Effector memory CD4-positive, alpha-beta T cell (primary cell): ENCODE data around the gene KRTAP9-9.
"Not testable (repeated sequence)": the region's sequence is repeated elsewhere in the genome, so short reads cannot be mapped to it uniquely, and the experiment has no call there.

Experiments
- DNase-seq, 3 donors: peaks; one replicate each; pipeline ENCODE4 v3.0.0-alpha.2; 2020
- H3K27ac ChIP-seq: 2 replicates; pipeline ENCODE4 v1.7.0; 2013; ENCODE audit warnings: mild to moderate bottlenecking, low read length, moderate library complexity; ENCODE audit not compliant: insufficient read depth, poor library complexity, severe bottlenecking
- H3K27me3 ChIP-seq: replicated peaks from 2 replicates; pipeline ENCODE4 v1.7.0; 2013; ENCODE audit warnings: mild to moderate bottlenecking, low read length; ENCODE audit not compliant: insufficient read depth, control insufficient read depth, poor library complexity, severe bottlenecking
- H3K36me3 ChIP-seq: 2 replicates; pipeline ENCODE4 v1.7.0; 2013; ENCODE audit warnings: mild to moderate bottlenecking, low read length, moderate library complexity; ENCODE audit not compliant: control insufficient read depth, insufficient read depth
- H3K4me1 ChIP-seq: 2 replicates; pipeline ENCODE4 v1.7.0; 2013; ENCODE audit warnings: low read length, mild to moderate bottlenecking; ENCODE audit not compliant: control insufficient read depth, insufficient read depth, poor library complexity, severe bottlenecking
- H3K4me3 ChIP-seq: 2 replicates; pipeline ENCODE4 v1.7.0; 2013; ENCODE audit warnings: low read length, low read depth, mild to moderate bottlenecking; ENCODE audit not compliant: insufficient read depth, poor library complexity, severe bottlenecking
- H3K9me3 ChIP-seq: 2 replicates; pipeline ENCODE4 v1.7.0; 2013; ENCODE audit warnings: mild to moderate bottlenecking, low read length, moderate library complexity; ENCODE audit not compliant: control insufficient read depth

Gene KRTAP9-9

GRCh38 chr17:41232399-41233105 lies 22.6 kb upstream of the KRTAP9-9 start, which contains the start of gene KRTAP9-3:
Gene KRTAP9-3, plus strand, starts transcription at chr17:41232449. Its CDS starts 53 bp downstream, at chr17:41232502.
- not testable (repeated sequence) for H3K4me3 ChIP-seq, H3K36me3 ChIP-seq, H3K27ac ChIP-seq, H3K9me3 ChIP-seq, H3K4me1 ChIP-seq, H3K27me3 ChIP-seq, DNase-seq

GRCh38 chr17:41237116-41237515 lies 18.1 kb upstream of the KRTAP9-9 start:
- not testable (repeated sequence) for DNase-seq, H3K27ac ChIP-seq, H3K4me3 ChIP-seq, H3K4me1 ChIP-seq, H3K27me3 ChIP-seq, H3K36me3 ChIP-seq, H3K9me3 ChIP-seq

- H3K27me3 ChIP-seq, H3K36me3 ChIP-seq, H3K4me1 ChIP-seq, H3K27ac ChIP-seq, H3K4me3 ChIP-seq, H3K9me3 ChIP-seq, DNase-seq: not testable (repeated sequence)
These were observed 17.2 kb upstream of the KRTAP9-9 start, which contains the start of gene KRTAP9-8 for GRCh38 chr17:41237949-41238437. Gene KRTAP9-8, plus strand, starts transcription at chr17:41237999. Its CDS starts 53 bp downstream, at chr17:41238052.

- H3K27ac ChIP-seq, H3K36me3 ChIP-seq, DNase-seq, H3K27me3 ChIP-seq, H3K4me1 ChIP-seq, H3K9me3 ChIP-seq, H3K4me3 ChIP-seq: not testable (repeated sequence)
These were observed 8.0 kb upstream of the KRTAP9-9 start for GRCh38 chr17:41246995-41247787.

- H3K4me3 ChIP-seq, H3K36me3 ChIP-seq, H3K4me1 ChIP-seq, H3K27me3 ChIP-seq, H3K9me3 ChIP-seq, DNase-seq, H3K27ac ChIP-seq: not testable (repeated sequence)
These were observed 5.4 kb upstream of the KRTAP9-9 start, which contains the start of gene KRTAP9-4 for GRCh38 chr17:41249637-41250240. Gene KRTAP9-4, plus strand, starts transcription at chr17:41249687. Its CDS starts 34 bp downstream, at chr17:41249721.

GRCh38 chr17:41251261-41251660 lies 3.9 kb upstream of the KRTAP9-9 start:
- Histone ChIP-seq H3K27me3 (no peaks in the 10 kb centered on the region), H3K4me3 (no peak overlapping the region), H3K36me3 (no peaks in the 10 kb centered on the region), H3K27ac (no peak overlapping the region), H3K4me1 (no peaks in the 10 kb centered on the region), H3K9me3 (no peaks in the 10 kb centered on the region)
- DNase-seq: no peak

- no peak overlapping the region for H3K27ac ChIP-seq
- no peaks in the 10 kb centered on the region for H3K36me3 ChIP-seq
- H3K4me1 ChIP-seq: no peaks in the 10 kb centered on the region
- no peak overlapping the region for H3K4me3 ChIP-seq
- DNase-seq: no peak
- H3K27me3 ChIP-seq: no peaks in the 10 kb centered on the region
- H3K9me3 ChIP-seq: no peaks in the 10 kb centered on the region
These were observed 323 bp upstream of the KRTAP9-9 start for GRCh38 chr17:41254861-41255260.

- no peak for DNase-seq
- Histone ChIP-seq H3K36me3 (no peaks in the 10 kb centered on the region), H3K9me3 (no peaks in the 10 kb centered on the region), H3K27ac (no peak overlapping the region), H3K4me1 (no peaks in the 10 kb centered on the region), H3K27me3 (no peaks in the 10 kb centered on the region), H3K4me3 (no peak overlapping the region)
These were observed 1.1 kb downstream of the KRTAP9-9 start for GRCh38 chr17:41256291-41256685.

- H3K4me1 ChIP-seq: no peaks in the 10 kb centered on the region
- no peaks in the 10 kb centered on the region for H3K27me3 ChIP-seq
- no peak for DNase-seq
These were observed 3.2 kb downstream of the KRTAP9-9 start for GRCh38 chr17:41258406-41258805.

More at GRCh38 chr17:41258406-41258805, 3.2 kb downstream of the KRTAP9-9 start:
- H3K36me3 ChIP-seq: no peaks in the 10 kb centered on the region
- H3K9me3 ChIP-seq: no peaks in the 10 kb centered on the region
- H3K4me3 ChIP-seq: no peak overlapping the region
- H3K27ac ChIP-seq: no peak overlapping the region
